GM12891 (cell line): ENCODE measurements around the gene MRPL57.
"Not testable (repeated sequence)": the region's sequence is repeated elsewhere in the genome, so short reads cannot be mapped to it uniquely, and the experiment has no call there.

Experiments
- DNase-seq: peaks from one replicate; pipeline ENCODE4 v3.0.0; 2011; ENCODE audit warnings: low spot score; ENCODE audit not compliant: insufficient read length
- FAIRE-seq: peaks from 2 replicates; lab custom pipeline; 2011; peaks lifted over from hg19 to GRCh38; lab: Jason Lieb, UNC
- PAX5 ChIP-seq: IDR thresholded peaks from 2 replicates; pipeline ENCODE4 v1.6.1; 2011; ENCODE audit warnings: low read length, moderate library complexity, mild to moderate bottlenecking; ENCODE audit not compliant: insufficient read depth, severe bottlenecking
- POLR2A ChIP-seq: IDR thresholded peaks from 2 replicates; pipeline ENCODE4 v1.6.1; 2011; ENCODE audit warnings: low read depth, low read length, control low read depth
- POLR2AphosphoS5 ChIP-seq: IDR thresholded peaks from 2 replicates; pipeline ENCODE4 v1.6.1; 2011; ENCODE audit warnings: low read depth, low read length, control low read depth
- POU2F2 ChIP-seq: IDR thresholded peaks from 2 replicates; pipeline ENCODE4 v1.6.1; 2011; ENCODE audit warnings: low read depth, mild to moderate bottlenecking, control low read depth, low read length, moderate library complexity
- SPI1 ChIP-seq: IDR thresholded peaks from 2 replicates; pipeline ENCODE4 v1.6.1; 2011; ENCODE audit warnings: low read depth, low read length, control low read depth
- TAF1 ChIP-seq: IDR thresholded peaks from 2 replicates; pipeline ENCODE4 v1.6.1; 2011; ENCODE audit warnings: low read depth, low read length, control low read depth

Gene MRPL57

GRCh38 chr13:21148557-21149258 lies 27.8 kb upstream of the MRPL57 start:
- DNase-seq (no peak), FAIRE-seq (no peak)
- TF ChIP-seq POLR2A (peak; percentile 13; the same call in 1 of the 2 replicates), TAF1 (no peak)

GRCh38 chr13:21149568-21149967 lies 26.9 kb upstream of the MRPL57 start:
- peak; percentile 66 for FAIRE-seq
- TF ChIP-seq PAX5 (no peak), POLR2A (no peak), POU2F2 (no peak), SPI1 (no peak), TAF1 (no peak), POLR2AphosphoS5 (no peak)
- no peak for DNase-seq

DNA sequence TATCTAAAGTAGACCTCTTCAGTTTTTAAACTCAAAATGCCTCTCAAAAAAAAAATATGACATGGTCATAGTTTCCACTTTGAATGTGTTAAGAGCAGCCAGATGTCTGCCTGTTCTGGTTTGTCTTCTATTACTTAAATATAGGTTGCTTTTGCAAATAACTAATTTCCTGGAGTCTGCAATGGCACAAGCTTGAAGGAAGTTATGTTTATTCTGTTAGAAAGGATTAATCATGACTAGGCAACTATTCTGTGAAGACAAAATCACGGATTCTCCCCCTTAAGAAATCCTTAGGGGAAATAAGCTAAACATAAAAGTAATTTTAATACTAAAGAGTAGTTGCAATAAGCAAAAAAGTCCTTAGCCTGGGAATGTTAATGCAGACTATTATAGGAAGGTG lies 26.4 kb upstream of the MRPL57 start:
- TF ChIP-seq TAF1 (no peak), POU2F2 (no peak), PAX5 (no peak), SPI1 (no peak), POLR2A (no peak), POLR2AphosphoS5 (no peak)
- no peak for DNase-seq
- no peak for FAIRE-seq

GRCh38 chr13:21152251-21152899 lies 24.1 kb upstream of the MRPL57 start:
- TF ChIP-seq POU2F2: no peak
- no peak for TF ChIP-seq TAF1
- TF ChIP-seq POLR2A: no peak
- FAIRE-seq (no peak), DNase-seq (no peak)

DNA sequence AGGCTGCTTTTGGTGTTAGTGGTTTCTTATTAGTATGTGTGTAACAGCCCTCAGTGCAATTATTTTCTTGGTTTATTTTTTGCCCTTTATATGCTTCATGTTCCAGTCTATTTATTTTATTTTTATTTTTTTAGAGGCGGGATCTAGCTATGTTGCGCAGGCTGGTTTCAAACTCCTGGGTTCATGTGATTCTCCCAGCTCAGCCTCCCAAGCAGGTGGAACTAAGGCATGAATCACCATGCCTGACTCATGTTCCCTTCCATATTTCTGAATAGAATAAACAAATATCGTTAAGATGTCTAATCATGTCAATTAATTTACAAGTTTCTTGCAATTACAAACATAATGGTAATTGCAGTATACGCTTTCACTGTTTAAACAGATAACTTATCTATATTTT lies 11.8 kb upstream of the MRPL57 start:
- FAIRE-seq (no peak), DNase-seq (no peak)
- TF ChIP-seq POLR2A (no peak), POLR2AphosphoS5 (no peak), POU2F2 (no peak), PAX5 (no peak), TAF1 (no peak), SPI1 (no peak)

- not testable (repeated sequence) for FAIRE-seq, DNase-seq
Observed at GRCh38 chr13:21165606-21166005, 10.9 kb upstream of the MRPL57 start.

GRCh38 chr13:21171420-21171819 lies 5.0 kb upstream of the MRPL57 start:
- DNase-seq (no peak), FAIRE-seq (no peak)
- TF ChIP-seq SPI1: no peak
- TF ChIP-seq TAF1: no peak
- TF ChIP-seq PAX5: no peak
- no peak for TF ChIP-seq POLR2AphosphoS5
- no peak for TF ChIP-seq POU2F2

GRCh38 chr13:21173767-21174166 lies 2.7 kb upstream of the MRPL57 start:
- DNase-seq, FAIRE-seq: not testable (repeated sequence)

DNA sequence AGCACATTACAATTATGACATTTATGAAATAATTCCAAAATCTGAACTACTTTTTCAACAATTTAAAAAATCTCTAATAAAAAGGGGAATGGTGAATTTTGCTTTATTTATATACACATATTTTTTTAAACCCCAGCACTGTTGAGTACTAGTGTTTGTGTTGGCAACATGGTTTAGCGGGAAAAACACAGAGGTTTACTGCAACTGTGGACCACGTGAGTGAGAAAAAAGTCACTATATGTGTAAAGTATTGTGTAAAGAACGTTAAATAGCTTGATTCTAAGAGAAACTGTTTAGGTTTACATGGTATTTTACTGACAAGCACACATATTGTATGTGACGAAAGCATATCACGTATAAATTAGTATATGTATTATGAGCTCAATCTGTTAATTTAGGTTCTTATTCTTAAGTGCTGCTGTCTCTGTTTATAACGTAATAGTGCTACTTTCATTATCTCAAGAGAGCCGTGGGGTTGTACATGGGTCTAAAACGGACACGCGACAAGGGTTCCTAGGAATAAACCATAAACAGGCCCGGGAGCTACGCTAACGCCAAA lies 723 bp upstream of the MRPL57 start:
- TF ChIP-seq TAF1 (no peak), POLR2A (no peak), POU2F2 (no peak), PAX5 (no peak), SPI1 (no peak), POLR2AphosphoS5 (no peak)
- DNase-seq (no peak), FAIRE-seq (no peak)

- TF ChIP-seq POLR2A (no peak), SPI1 (no peak), POU2F2 (no peak), PAX5 (no peak), POLR2AphosphoS5 (no peak), TAF1 (no peak)
- DNase-seq (no peak), FAIRE-seq (no peak)
Observed at GRCh38 chr13:21176982-21177284, 475 bp downstream of the MRPL57 start.

GRCh38 chr13:21181671-21182070 lies 5.2 kb downstream of the MRPL57 start:
- TF ChIP-seq PAX5 (no peak), SPI1 (no peak), POLR2A (no peak), POU2F2 (no peak), POLR2AphosphoS5 (no peak), TAF1 (no peak)
- DNase-seq (no peak), FAIRE-seq (no peak)

GRCh38 chr13:21186410-21186809 lies 10.0 kb downstream of the MRPL57 start:
- not testable (repeated sequence) for FAIRE-seq

GRCh38 chr13:21194756-21195155 lies 18.3 kb downstream of the MRPL57 start:
- not testable (repeated sequence) for DNase-seq, FAIRE-seq

More at GRCh38 chr13:21186410-21186809, 10.0 kb downstream of the MRPL57 start:
- DNase-seq: not testable (repeated sequence)

- DNase-seq, FAIRE-seq: not testable (repeated sequence)
Observed at GRCh38 chr13:21197606-21198225, 21.3 kb downstream of the MRPL57 start.

- not testable (repeated sequence) for DNase-seq, FAIRE-seq
Observed at GRCh38 chr13:21198391-21198790, 21.9 kb downstream of the MRPL57 start.
